HCT116 (cell line): Measurements from ENCODE around the gene TELO2.
"Not testable (repeated sequence)": the region's sequence is repeated elsewhere in the genome, so short reads cannot be mapped to it uniquely, and the experiment has no call there.

Experiments
- CEBPB ChIP-seq: IDR thresholded peaks from 2 replicates; pipeline ENCODE4 v1.6.1; 2012; ENCODE audit warnings: low read depth
- ELF1 ChIP-seq: IDR thresholded peaks from 2 replicates; pipeline ENCODE4 v1.6.1; 2012; ENCODE audit warnings: low read depth, borderline replicate concordance
- POLR2A ChIP-seq: IDR thresholded peaks from 2 replicates; pipeline ENCODE4 v1.7.0; 2011; ENCODE audit warnings: borderline replicate concordance; ENCODE audit not compliant: insufficient read depth, insufficient read length; ENCODE audit errors: extremely low read depth
- POLR2AphosphoS5 ChIP-seq: IDR thresholded peaks from 2 replicates; pipeline ENCODE4 v1.6.1; 2011; ENCODE audit warnings: mild to moderate bottlenecking, low read depth, low read length, moderate library complexity
- ZFX ChIP-seq: fragments of 450-650 bp; IDR thresholded peaks from 2 replicates; pipeline ENCODE4 v1.6.1; 2017
- ZNF274 ChIP-seq: fragments of 200-500 bp; sonication (Bioruptor generic); IDR thresholded peaks from 2 replicates; pipeline ENCODE4 v1.6.1; 2014; ENCODE audit warnings: mild to moderate bottlenecking, low read depth, low read length, inconsistent platforms
- TF ChIP-seq, protein P1 (sequence below), 3 experiments: fragments of 200-600 bp in 1 of 3; sonication (generic) in 1 of 3; IDR thresholded peaks in 2 of 3; conservative IDR thresholded peaks in 1 of 3; 2 replicates each; pipeline ENCODE4 v1.5.1; 2012 to 2017; ENCODE audit warnings: low read depth in 2 of 3, low read length in 2 of 3, antibody characterized with exemption in 1 of 3, borderline replicate concordance in 1 of 3, control low read depth in 1 of 3, mild to moderate bottlenecking in 1 of 3, mixed read lengths in 1 of 3, mixed run types in 1 of 3, moderate library complexity in 1 of 3; ENCODE audit not compliant: insufficient read depth in 1 of 3
- TF ChIP-seq, protein P2 (sequence below): IDR thresholded peaks from 2 replicates; pipeline ENCODE4 v1.6.1; 2012; ENCODE audit warnings: low read depth

DNA sequence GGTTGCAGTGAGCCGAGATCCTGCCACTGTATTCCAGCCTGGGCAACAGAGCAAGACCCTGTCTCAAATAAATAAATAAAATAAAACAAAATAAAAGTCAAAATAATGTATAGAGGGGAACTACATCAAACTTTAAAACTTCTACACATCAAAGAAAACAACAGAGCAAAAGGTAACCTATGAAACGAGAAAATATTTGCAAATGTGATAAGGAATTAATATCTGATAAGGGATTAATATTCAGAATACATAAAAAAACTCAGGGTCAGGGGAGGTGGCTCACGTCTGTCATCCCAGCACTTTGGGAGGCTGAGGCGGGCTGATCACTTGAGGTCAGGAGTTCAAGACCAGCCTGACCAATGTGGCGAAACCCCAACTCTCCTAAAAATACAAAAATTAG lies 24.0 kb upstream of the TELO2 start:
- TF ChIP-seq POLR2A, ZFX, CEBPB, POLR2AphosphoS5, ELF1, ZNF274: not testable (repeated sequence)
- TF ChIP-seq, protein P1, sequence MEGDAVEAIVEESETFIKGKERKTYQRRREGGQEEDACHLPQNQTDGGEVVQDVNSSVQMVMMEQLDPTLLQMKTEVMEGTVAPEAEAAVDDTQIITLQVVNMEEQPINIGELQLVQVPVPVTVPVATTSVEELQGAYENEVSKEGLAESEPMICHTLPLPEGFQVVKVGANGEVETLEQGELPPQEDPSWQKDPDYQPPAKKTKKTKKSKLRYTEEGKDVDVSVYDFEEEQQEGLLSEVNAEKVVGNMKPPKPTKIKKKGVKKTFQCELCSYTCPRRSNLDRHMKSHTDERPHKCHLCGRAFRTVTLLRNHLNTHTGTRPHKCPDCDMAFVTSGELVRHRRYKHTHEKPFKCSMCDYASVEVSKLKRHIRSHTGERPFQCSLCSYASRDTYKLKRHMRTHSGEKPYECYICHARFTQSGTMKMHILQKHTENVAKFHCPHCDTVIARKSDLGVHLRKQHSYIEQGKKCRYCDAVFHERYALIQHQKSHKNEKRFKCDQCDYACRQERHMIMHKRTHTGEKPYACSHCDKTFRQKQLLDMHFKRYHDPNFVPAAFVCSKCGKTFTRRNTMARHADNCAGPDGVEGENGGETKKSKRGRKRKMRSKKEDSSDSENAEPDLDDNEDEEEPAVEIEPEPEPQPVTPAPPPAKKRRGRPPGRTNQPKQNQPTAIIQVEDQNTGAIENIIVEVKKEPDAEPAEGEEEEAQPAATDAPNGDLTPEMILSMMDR (IDR thresholded peaks at IDR 0.05 in 2 of 3, conservative IDR thresholded peaks at IDR 0.05 in 1 of 3; ENCODE audit: borderline replicate concordance in 1 of 3, insufficient read depth in 1 of 3, low read depth in 2 of 3, low read length in 2 of 3): not testable (repeated sequence)
- TF ChIP-seq, protein P2, sequence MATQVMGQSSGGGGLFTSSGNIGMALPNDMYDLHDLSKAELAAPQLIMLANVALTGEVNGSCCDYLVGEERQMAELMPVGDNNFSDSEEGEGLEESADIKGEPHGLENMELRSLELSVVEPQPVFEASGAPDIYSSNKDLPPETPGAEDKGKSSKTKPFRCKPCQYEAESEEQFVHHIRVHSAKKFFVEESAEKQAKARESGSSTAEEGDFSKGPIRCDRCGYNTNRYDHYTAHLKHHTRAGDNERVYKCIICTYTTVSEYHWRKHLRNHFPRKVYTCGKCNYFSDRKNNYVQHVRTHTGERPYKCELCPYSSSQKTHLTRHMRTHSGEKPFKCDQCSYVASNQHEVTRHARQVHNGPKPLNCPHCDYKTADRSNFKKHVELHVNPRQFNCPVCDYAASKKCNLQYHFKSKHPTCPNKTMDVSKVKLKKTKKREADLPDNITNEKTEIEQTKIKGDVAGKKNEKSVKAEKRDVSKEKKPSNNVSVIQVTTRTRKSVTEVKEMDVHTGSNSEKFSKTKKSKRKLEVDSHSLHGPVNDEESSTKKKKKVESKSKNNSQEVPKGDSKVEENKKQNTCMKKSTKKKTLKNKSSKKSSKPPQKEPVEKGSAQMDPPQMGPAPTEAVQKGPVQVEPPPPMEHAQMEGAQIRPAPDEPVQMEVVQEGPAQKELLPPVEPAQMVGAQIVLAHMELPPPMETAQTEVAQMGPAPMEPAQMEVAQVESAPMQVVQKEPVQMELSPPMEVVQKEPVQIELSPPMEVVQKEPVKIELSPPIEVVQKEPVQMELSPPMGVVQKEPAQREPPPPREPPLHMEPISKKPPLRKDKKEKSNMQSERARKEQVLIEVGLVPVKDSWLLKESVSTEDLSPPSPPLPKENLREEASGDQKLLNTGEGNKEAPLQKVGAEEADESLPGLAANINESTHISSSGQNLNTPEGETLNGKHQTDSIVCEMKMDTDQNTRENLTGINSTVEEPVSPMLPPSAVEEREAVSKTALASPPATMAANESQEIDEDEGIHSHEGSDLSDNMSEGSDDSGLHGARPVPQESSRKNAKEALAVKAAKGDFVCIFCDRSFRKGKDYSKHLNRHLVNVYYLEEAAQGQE: not testable (repeated sequence)
